NCI-H2196 treated with DMSO at 0.1 percent for 48 hours (cell line): Measurements from ENCODE around the gene TBCE.

Source experiments
- DNase-seq: peaks from one replicate; lab custom pipeline; 2025; ENCODE audit not compliant: unreplicated experiment; lab: John Stamatoyannopoulos, UW

TBCE gene

DNA sequence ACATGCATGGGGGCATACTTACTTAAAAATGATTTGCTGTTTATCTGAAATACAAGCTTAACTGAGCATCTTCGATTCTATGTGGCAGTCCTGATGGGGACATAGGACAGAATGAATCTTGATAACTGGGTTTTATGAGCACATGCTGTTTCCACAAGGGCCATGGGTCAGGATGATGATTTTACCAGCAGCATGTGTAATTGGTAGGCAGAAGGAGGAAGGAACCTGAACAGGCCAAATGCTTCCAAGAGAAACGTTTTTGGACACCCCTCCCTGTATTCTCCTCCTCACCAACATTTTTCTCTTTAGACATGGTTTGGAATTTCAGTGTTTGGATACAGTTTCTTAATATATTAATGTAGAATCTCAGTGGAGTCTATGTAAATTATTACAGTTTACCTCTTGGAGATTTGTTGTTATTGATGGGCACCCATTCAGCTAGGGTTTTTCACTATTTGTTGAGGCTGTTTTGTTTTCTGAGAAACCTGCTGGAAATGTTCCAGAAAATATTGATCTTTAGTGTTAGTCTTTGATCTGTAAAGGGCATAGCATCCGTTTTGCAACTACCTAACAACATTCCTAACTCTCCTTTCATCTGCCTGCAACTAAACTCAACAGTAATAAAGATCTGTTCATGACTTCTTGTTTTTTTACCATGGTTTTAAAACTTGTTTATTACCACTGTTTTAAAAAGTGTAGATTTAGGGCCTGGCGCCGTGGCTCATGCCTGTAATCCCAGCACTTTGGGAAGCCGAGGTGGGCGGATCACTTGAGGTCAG lies 42.0 kb downstream of the TBCE start:
- no peak for DNase-seq

- DNase-seq: no peak
Observed at GRCh38 chr1:235410467-235410866, 43.2 kb downstream of the TBCE start.

- DNase-seq: peak; percentile 11
Observed at GRCh38 chr1:235411489-235412486, 44.6 kb downstream of the TBCE start.

- DNase-seq: peak; percentile 21
Observed at GRCh38 chr1:235415008-235415904, 48.0 kb downstream of the TBCE start.

DNA sequence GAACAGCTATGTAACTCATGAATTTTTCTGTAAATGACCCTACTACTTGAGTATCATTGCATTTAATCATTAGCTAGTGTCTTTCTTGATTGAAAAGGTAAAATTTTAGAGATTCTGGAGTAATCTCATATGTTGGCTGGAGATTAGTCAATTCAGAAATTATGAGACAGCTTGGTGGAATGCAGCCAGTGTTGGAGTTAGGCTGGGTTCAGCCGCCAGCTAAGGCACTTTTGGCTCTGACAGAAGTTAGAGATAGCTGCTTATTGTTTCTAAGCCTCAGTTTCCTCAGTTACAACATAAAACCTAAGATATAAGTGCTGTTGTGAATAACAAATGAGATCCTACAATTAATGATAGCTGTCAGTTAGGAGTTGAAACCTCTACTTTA lies 49.4 kb downstream of the TBCE start:
- no peak for DNase-seq

DNA sequence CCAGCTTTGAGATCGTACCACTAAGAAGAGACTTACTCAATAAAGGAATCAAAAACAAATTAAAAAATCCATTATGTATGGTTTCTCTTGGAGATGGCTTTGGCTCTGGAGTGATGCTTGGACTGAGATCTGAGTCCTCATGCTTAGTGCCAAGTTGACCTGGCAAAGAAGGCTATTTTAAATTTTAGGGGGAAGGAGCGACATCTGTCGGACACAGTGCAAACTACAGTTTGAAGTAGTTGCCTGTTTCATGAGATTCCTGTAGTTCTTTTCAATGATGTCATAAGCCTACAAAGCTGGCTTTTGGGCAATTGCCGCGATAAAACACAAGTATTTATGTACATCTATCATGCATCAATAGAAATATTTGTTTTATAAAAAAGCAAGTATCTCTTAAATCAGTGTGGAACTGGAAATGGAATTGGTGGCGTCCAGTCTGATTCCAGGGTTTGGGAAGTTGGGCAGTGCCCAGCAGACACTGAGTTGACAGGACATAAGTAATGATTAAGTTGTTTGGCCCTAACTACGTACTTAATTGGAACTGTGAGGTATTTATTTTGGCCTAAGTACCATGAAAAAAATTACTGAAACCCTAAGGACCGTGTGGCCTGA lies 50.0 kb downstream of the TBCE start:
- DNase-seq: no peak

- DNase-seq: no peak
Observed at GRCh38 chr1:235421751-235422150, 54.5 kb downstream of the TBCE start.

GRCh38 chr1:235423214-235423652 lies 56.0 kb downstream of the TBCE start:
- DNase-seq: no peak

GRCh38 chr1:235424092-235424491 lies 56.9 kb downstream of the TBCE start:
- no peak for DNase-seq

DNA sequence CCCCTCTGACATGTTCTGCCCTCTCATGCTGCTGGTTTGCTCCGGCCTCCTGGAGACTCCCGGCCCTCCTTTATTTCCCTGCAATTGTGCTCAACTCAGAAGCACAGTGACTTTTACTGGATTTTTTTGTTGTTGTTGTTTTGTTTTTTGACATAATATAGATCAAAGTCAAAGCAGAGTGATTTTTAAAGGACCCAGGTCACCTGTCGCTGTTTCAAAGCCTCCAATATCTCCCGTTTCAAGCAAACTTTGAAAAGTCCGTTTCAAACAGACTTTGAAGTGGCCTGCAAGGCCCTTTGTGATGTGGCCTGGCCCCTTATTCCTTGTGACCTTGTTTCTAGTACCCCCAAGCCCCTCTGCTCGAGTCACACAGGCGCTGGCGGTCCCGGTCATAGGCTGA lies 58.1 kb downstream of the TBCE start:
- DNase-seq: no peak

DNA sequence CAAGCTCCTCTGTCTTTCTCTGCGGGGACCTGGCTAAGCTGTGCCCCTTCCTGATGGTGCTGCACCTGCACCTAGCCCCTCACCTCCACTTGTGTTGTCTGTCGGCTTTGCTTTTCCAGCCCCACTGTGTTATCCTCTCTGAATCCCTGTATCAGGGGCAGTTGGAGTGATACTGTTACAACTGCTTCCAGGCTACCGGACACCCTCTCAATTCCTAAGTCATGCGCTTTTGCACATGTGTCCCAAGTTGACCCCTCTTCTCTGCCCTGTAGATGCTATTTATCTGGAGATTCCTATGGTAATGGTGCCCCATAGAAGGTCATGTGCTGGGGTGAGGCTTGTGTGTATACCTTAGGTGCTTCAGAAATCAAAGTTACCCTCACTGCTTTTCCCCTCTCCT lies 58.9 kb downstream of the TBCE start:
- DNase-seq: no peak

DNA sequence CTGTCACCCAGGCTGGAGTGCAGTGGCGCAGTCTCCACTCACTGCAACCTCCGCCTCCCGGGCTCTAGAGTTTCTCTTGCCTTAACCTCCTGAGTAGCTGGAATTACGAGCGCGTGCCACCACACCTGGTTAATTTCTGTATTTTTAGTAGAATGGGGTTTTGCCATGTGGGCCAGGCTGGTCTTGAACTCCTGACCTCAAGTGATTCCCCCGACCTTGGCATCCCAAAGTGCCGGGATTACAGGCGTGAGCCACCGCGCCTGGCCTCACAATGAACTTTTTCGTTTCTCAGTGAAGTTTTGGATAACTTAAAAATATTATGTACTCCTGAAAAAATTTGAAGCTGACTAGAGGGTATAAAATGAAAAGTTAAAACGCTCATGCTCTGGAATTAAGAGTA lies 59.5 kb downstream of the TBCE start:
- no peak for DNase-seq

DNA sequence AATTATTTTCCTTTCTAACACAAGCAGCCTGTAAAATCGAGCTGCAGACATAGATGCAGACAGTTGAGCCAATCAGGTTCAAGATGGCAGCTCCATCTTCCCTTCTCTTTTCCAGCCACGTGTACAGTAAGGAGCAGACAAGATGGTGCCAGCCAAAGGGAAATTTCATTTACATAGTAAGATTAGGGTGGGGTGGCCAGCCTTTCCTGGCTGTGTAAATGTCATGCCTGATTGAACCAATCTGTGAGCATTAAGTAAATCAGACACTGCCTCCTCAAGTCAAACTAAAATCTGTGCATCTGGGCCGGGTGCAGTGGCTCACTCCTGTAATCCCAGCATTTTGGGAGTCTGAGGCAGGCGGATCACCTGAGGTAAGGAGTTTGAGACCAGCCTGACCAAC lies 60.2 kb downstream of the TBCE start:
- no peak for DNase-seq

GRCh38 chr1:235429143-235429542 lies 61.9 kb downstream of the TBCE start:
- no peak for DNase-seq

GRCh38 chr1:235430991-235431390 lies 63.8 kb downstream of the TBCE start:
- DNase-seq: no peak

GRCh38 chr1:235434001-235434400 lies 66.8 kb downstream of the TBCE start:
- DNase-seq: no peak

DNA sequence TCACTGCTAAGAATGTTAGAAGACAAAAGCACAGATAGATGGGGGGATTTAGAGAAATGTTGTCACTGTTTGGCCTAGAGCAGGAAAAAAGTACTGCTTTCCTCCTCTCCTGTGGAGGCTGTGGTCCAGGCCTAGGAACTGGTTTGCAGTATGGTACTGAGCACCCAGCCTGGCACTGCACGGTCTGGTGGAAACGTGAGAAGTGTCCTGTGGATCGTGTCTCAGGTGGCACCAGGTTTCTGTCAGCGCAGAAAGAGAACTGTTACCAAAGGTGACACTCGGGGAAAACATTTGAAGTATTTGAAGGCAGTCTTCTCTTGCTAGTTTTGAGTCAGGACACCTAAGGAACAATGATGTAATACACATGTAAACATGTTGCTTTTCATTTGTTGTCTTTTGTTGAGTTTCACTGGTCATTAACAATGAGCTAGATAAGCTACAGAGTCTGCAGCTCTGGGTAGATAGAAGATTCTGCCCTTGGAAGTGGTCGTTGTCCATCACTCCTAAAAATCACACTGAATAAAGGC lies 74.0 kb downstream of the TBCE start:
- no peak for DNase-seq

- DNase-seq: no peak
Observed at GRCh38 chr1:235442788-235443429, 75.7 kb downstream of the TBCE start.

- DNase-seq: no peak
Observed at GRCh38 chr1:235448616-235449015, 81.4 kb downstream of the TBCE start.

DNA sequence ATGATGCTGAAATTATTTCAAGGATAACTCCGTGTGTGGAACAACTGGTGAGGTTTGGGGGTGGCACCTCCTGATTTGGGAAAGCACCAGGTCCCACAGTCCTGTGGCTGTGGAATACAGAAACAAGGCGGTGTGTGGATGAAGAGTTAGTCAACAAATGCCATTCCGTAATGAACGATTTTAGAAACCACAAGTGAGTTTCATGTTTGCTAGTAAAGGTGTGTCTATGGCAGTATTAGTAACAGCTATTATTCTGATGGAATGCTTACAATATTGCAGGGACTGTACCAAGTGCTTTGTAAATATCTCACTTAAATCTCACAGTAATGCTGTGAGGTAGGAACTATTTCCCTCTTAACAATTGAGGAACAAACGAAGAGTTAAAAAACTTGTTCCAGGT lies 83.2 kb downstream of the TBCE start:
- DNase-seq: no peak
